Mucosa of rectum (tissue), 2 donors: ENCODE results near the gene WDR77.

ENCODE experiments used
- H3K27ac ChIP-seq, 2 donors: one replicate each; pipeline ENCODE4 v1.7.0; 2013; ENCODE audit warnings: inconsistent platforms in 2 of 2, low read depth in 2 of 2, low read length in 2 of 2
- H3K27me3 ChIP-seq, 2 donors: one replicate each; pipeline ENCODE4 v1.7.0; 2013; ENCODE audit warnings: low read length in 2 of 2; ENCODE audit not compliant: control insufficient read depth in 2 of 2, insufficient read depth in 2 of 2
- H3K36me3 ChIP-seq, 2 donors: one replicate each; pipeline ENCODE4 v1.7.0; 2013; ENCODE audit warnings: low read length in 2 of 2; ENCODE audit not compliant: control insufficient read depth in 2 of 2, insufficient read depth in 2 of 2
- H3K4me1 ChIP-seq, 2 donors: one replicate each; pipeline ENCODE4 v1.7.0; 2013; ENCODE audit warnings: low read length in 2 of 2, mild to moderate bottlenecking in 1 of 2; ENCODE audit not compliant: control insufficient read depth in 2 of 2, insufficient read depth in 2 of 2
- H3K4me3 ChIP-seq, 2 donors: one replicate each; pipeline ENCODE4 v1.7.0; 2013; ENCODE audit warnings: low read length in 2 of 2
- H3K9ac ChIP-seq, 2 donors: one replicate each; pipeline ENCODE4 v1.7.0; 2013; ENCODE audit warnings: low read length in 2 of 2, low read depth in 1 of 2, mild to moderate bottlenecking in 1 of 2
- H3K9me3 ChIP-seq, 2 donors: one replicate each; pipeline ENCODE4 v1.7.0; 2013; ENCODE audit warnings: low read length in 2 of 2; ENCODE audit not compliant: control insufficient read depth in 2 of 2
- donor health status: healthy.
- donor health status: Normal muscosa, but diverticular disease.

WDR77 gene

DNA sequence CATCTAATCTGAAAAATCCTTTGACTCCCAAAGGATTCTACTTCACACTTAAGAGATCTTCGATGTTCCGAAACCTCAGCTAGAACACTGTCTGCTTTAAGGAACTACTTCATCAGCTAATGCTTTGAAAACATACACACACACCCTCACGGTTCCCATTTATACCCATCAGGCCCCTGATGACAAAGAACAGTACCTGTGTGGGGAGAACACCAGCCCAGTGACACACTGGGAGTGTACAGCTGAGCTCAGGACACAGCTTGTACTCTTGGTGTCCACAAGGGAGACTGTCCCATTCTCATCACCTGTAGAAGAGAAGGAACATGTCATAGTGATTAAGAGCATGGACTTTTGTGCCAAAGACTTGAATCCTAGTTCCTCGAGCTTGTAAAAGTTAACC, 6.6 kb downstream of the WDR77 start:
- Histone ChIP-seq H3K27me3 (no peaks in the 10 kb centered on the region), H3K36me3 (peaks cover 51 to 59% of the 10 kb centered on the region in 2 donors), H3K4me1 (peaks cover 6 to 11% of the 10 kb centered on the region in 2 donors), H3K9me3 (no peaks in the 10 kb centered on the region), H3K4me3 (no peak overlapping the region), H3K9ac (no peak overlapping the region), H3K27ac (no peak overlapping the region)

- Histone ChIP-seq H3K9ac (no peak overlapping the region), H3K36me3 (peaks cover 51 to 59% of the 10 kb centered on the region in 2 donors), H3K4me1 (peaks cover 3 to 4% of the 10 kb centered on the region in 2 donors), H3K27me3 (no peaks in the 10 kb centered on the region), H3K4me3 (no peak overlapping the region), H3K9me3 (no peaks in the 10 kb centered on the region), H3K27ac (no peak overlapping the region)
Measured at GRCh38 chr1:111441573-111442192, 7.4 kb downstream of the WDR77 start.

DNA sequence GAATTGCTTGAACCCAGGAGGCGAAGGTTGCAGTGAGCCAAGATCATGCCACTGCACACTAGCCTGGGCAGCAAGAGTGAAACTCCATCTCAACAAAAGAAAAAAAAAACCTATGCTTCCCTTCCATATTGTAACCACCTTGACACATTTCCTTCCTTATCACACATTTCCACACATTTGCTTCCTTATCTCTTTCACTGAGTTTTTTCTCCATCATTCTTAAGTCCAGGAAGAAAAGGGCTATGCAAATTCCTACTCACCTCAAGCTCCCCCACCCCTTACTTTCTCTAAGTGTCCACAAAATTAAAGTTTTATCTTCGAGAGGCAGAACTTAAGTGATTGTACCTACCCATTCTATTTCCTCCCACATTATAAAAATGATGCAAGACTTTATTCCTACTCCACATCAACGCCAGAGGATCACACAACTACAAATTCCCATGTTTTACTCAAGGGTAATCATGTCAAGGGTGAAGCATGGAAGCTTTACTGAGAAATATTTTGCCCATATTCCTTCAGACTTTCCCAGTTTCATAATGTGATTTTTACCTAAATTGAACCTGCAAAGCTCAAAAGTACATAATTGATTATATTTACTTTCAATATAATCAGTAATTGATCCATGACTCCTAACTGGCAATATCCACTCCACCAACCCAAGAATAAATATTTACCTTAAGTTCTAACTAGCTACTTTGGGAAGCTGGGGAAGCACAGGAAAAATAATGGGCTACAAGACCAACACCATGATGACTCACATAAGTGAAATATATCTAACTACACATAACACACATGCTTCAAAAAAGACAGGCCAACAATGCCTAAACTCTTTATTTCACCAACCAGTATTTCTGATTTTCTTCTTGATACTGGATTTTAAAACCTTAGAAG, 9.3 kb downstream of the WDR77 start:
- Histone ChIP-seq H3K27ac (no peak overlapping the region), H3K4me3 (no peak overlapping the region), H3K9me3 (no peaks in the 10 kb centered on the region), H3K9ac (no peak overlapping the region), H3K27me3 (no peaks in the 10 kb centered on the region), H3K36me3 (peaks cover 43 to 49% of the 10 kb centered on the region in 2 donors), H3K4me1 (no peaks in the 10 kb centered on the region)

GRCh38 chr1:111436726-111437125, 12.3 kb downstream of the WDR77 start:
- Histone ChIP-seq H3K27me3 (no peaks in the 10 kb centered on the region), H3K4me3 (no peak overlapping the region), H3K36me3 (peaks cover 21 to 22% of the 10 kb centered on the region in 2 donors), H3K27ac (no peak overlapping the region), H3K4me1 (no peaks in the 10 kb centered on the region), H3K9me3 (no peaks in the 10 kb centered on the region), H3K9ac (no peak overlapping the region)

- peaks cover 8 to 9% of the 10 kb centered on the region in 2 donors for H3K4me1 ChIP-seq
Measured at GRCh38 chr1:111424281-111424680, 24.8 kb downstream of the WDR77 start.

DNA sequence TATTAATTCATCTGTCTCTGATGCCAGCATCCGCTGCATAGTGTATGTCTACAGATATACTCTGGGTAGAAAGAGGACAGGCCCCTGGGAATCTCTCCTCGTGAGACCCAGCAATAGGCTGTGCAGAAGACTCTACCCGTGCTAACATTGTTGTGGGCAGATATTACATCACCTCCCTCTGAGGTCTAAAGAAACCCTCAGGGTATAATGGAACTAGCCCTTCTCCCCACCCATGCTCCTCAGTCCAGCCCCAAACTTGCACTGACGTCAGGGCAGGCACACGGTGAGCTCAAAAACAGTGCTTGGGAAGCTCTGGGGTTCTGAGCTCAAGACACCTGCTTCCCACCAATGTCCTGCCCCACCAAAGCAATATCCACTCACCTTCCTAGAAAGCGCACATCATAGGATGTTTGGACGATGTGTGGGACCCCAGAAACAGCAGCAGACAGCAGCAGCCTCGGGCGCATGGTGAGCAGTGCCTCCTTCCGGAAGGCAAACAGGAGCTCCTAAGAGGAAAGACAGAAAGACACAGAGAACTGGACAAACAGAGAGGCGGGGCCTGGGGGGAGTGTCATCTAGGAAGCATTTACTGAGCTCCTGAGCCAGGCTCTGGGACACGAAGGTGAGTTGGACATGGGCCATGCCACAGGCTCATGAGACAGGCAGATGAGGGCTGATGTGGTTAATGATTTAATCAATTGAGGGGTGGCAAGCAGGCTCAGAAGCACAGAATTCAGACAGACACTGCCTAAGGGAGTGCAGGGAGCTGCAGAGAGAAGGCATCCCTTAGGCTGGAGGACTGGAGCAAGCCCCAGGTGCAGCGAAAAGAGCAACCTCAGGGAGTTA, 26.3 kb downstream of the WDR77 start:
- Histone ChIP-seq H3K4me3 (peak overlapping the region; percentile 5 to 61), H3K27ac (peak overlapping the region in 1 of 2 donors; percentile 44), H3K27me3 (no peaks in the 10 kb centered on the region), H3K9me3 (no peaks in the 10 kb centered on the region), H3K36me3 (no peaks in the 10 kb centered on the region), H3K9ac (peak overlapping the region in 1 of 2 donors; percentile 48), H3K4me1 (peaks cover 8 to 9% of the 10 kb centered on the region in 2 donors)

More at GRCh38 chr1:111424281-111424680, 24.8 kb downstream of the WDR77 start:
- no peaks in the 10 kb centered on the region for H3K27me3 ChIP-seq
- H3K9ac ChIP-seq, result no peak overlapping the region
- H3K36me3 ChIP-seq, result no peaks in the 10 kb centered on the region
- no peaks in the 10 kb centered on the region for H3K9me3 ChIP-seq
- no peak overlapping the region for H3K4me3 ChIP-seq
- H3K27ac ChIP-seq, result no peak overlapping the region

GRCh38 chr1:111420377-111420776, 28.7 kb downstream of the WDR77 start:
- H3K4me1 ChIP-seq, result peaks cover 8 to 9% of the 10 kb centered on the region in 2 donors
- H3K36me3 ChIP-seq, result no peaks in the 10 kb centered on the region
- H3K9ac ChIP-seq, result no peak overlapping the region
- H3K27ac ChIP-seq, result no peak overlapping the region
- no peak overlapping the region for H3K4me3 ChIP-seq
- H3K27me3 ChIP-seq, result no peaks in the 10 kb centered on the region
- H3K9me3 ChIP-seq, result no peaks in the 10 kb centered on the region

DNA sequence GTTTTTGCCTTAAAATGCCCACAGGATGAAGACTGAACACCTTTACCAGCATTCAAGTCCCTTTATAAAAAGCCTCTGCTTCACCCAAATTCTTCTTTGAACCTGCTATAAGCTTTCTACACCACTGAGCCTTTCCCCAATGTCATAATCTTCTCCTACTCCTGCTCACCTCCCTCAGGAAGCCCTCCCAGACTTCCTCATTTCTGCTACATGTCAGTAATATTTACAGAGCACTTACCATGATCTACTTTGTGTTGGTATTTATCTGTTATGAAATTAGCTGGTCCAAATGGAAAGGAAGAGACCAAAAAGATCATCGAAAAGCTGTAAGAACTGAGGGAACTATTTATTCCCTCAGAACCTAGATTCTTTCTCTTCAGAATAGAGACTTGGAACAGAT, 30.0 kb downstream of the WDR77 start:
- no peaks in the 10 kb centered on the region for H3K9me3 ChIP-seq
- H3K4me3 ChIP-seq, result no peak overlapping the region
- no peak overlapping the region for H3K27ac ChIP-seq
- no peaks in the 10 kb centered on the region for H3K27me3 ChIP-seq
- H3K9ac ChIP-seq, result no peak overlapping the region
- peaks cover 8 to 9% of the 10 kb centered on the region in 2 donors for H3K4me1 ChIP-seq
- H3K36me3 ChIP-seq, result no peaks in the 10 kb centered on the region

DNA sequence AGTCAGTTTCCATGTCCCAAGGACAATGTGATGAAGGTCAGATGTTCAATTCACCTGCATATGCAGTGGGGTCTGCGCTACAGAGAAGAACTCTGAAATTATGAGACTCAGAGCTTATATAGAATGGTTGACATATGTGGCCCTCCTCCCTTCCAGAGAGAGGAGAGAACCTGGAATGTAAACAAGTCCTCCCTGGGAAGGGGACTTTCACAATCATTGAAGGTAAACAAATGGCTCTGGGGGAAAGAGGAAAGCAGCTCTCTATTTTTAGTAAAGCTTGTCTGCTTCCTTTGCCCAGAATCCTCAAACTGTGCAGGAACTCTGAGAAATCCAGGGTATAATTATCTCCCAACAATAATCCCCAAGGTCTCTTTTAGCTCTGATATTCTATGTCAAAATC, 31.3 kb downstream of the WDR77 start:
- Histone ChIP-seq H3K4me3 (no peak overlapping the region), H3K27ac (no peak overlapping the region), H3K9me3 (no peaks in the 10 kb centered on the region), H3K9ac (no peak overlapping the region), H3K27me3 (no peaks in the 10 kb centered on the region), H3K36me3 (no peaks in the 10 kb centered on the region), H3K4me1 (peaks cover 0 to 4% of the 10 kb centered on the region in 2 donors)
